ENCODE results near the gene EGFR. TPM values are rescaled to one million over a fixed set of nuclear protein-coding genes. Genes with fewer than 3 reads are reported as not detected.
A peak's percentile ranks its signal among the peaks of the same experiment; 100 is the strongest.

Gene EGFR
- total RNA-seq, 2 donors from 2014 or later = 57.8 to 63.4 TPM

DNA sequence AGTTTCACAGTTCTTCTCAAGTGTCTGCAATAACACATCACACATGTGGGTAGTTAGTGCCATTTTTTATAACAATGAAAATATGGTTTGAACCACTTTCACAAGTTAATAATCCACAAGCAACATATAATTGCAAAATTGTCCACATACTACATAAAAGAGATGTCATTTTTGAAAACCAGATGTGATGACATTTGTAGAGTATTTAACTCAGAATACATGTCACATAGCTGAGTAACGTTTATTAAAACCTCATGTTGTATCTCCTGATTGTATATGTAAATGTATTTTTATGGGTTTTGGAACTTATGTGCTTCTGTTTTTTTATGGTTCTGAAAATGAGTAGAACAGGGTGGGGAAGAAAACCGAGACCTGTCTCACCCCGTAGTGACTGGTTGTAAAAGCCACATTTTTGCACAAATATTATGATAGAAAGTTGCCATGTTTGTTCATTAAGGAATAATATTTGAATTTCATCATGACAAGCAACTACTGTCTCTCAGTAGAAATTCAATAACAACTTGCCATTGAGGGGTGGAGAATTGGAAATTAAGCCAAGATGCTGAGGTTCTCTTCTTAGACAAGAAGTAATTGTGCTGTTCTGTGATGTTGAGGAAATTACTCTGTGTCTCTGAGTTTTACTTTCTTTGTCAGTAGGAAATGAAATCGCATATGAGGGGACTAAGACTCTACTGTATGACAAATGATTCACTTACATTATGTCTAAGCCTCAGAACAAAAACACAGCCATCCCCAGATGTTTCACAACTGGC, 29.2 kb upstream of the EGFR start:
- intact Hi-C loops (cut with DNase I) = no loop called here
- no peaks in the 10 kb centered on the region for H3K9me3 ChIP-seq
- no peaks in the 10 kb centered on the region for H3K27me3 ChIP-seq
- H3K27ac ChIP-seq = no peak overlapping the region
- H3K4me3 ChIP-seq = no peak overlapping the region
- no peak for DNase-seq
- TF ChIP-seq, protein P1, sequence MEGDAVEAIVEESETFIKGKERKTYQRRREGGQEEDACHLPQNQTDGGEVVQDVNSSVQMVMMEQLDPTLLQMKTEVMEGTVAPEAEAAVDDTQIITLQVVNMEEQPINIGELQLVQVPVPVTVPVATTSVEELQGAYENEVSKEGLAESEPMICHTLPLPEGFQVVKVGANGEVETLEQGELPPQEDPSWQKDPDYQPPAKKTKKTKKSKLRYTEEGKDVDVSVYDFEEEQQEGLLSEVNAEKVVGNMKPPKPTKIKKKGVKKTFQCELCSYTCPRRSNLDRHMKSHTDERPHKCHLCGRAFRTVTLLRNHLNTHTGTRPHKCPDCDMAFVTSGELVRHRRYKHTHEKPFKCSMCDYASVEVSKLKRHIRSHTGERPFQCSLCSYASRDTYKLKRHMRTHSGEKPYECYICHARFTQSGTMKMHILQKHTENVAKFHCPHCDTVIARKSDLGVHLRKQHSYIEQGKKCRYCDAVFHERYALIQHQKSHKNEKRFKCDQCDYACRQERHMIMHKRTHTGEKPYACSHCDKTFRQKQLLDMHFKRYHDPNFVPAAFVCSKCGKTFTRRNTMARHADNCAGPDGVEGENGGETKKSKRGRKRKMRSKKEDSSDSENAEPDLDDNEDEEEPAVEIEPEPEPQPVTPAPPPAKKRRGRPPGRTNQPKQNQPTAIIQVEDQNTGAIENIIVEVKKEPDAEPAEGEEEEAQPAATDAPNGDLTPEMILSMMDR (IDR thresholded peaks at IDR 0.05) = no peak
- H3K4me1 ChIP-seq = no peaks in the 10 kb centered on the region
- no peaks in the 10 kb centered on the region for H3K36me3 ChIP-seq
- H3K9ac ChIP-seq (ENCODE audit: low read depth in 2 of 2, low read length in 2 of 2) = no peak overlapping the region

DNA sequence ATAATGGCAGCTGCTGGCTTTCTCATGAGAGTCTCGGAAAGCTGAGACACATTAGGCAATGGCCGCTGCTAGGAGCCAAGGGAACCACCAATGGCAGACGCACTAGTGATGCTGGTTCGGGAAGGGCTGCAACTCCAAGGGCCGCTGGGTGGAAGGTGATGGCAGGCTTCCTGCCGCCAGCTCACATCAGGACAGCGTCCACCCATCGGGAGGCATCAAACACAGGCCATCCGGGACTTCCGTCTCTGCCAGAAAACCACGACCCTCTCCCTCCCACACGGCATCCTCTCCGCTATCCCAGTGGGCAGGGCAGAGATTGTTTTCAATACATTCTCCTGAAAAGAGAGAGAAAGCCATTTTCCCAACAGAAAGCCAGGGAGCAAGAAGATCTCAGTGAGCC, 27.5 kb upstream of the EGFR start:
- H3K27ac ChIP-seq = no peak overlapping the region

DNA sequence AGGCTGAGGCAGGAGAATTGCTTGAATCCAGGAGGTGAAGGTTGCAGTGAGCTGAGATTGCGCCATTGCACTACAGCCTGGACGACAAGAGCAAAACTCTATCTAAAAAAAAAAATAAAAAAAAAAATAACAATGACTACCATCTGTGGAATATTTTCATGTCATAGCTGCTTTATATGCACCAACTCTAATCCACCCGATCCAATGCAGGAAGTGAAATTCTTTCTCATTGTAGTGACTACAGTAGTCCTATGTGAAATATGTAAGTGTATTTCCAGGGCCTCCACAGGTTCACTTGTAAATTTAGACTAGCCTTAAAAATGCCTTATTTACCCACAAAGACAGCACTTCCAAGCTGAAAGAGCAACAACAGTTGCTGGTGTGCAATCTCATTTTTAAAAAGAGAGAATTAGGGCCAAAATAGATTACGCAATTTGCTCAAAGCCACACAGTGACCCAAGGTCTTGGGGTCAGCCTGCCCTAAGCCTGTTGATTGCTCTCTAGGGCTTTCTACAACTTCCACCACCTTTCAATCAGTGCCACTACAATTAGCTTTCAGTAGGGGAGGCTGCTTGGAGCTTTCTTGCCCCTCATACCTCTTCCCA, 25.8 kb upstream of the EGFR start:
- Histone ChIP-seq H3K27ac (no peak overlapping the region), H3K36me3 (no peaks in the 10 kb centered on the region), H3K27me3 (no peaks in the 10 kb centered on the region), H3K4me3 (no peak overlapping the region), H3K9me3 (no peaks in the 10 kb centered on the region), H3K9ac (ENCODE audit: low read depth in 2 of 2, low read length in 2 of 2) (no peak overlapping the region), H3K4me1 (no peaks in the 10 kb centered on the region)
- no peak for DNase-seq
- TF ChIP-seq, protein P1 (IDR thresholded peaks at IDR 0.05) = no peak
- intact Hi-C loops (cut with DNase I) = no loop called here

More for the DNA sequence above, 27.5 kb upstream of the EGFR start:
- no peak for DNase-seq
- Histone ChIP-seq H3K9me3 (no peaks in the 10 kb centered on the region), H3K4me1 (no peaks in the 10 kb centered on the region), H3K9ac (ENCODE audit: low read depth in 2 of 2, low read length in 2 of 2) (no peak overlapping the region), H3K36me3 (no peaks in the 10 kb centered on the region), H3K27me3 (no peaks in the 10 kb centered on the region), H3K4me3 (no peak overlapping the region)
- intact Hi-C loops (cut with DNase I) = no loop called here
- TF ChIP-seq, protein P1 (IDR thresholded peaks at IDR 0.05) = no peak

DNA sequence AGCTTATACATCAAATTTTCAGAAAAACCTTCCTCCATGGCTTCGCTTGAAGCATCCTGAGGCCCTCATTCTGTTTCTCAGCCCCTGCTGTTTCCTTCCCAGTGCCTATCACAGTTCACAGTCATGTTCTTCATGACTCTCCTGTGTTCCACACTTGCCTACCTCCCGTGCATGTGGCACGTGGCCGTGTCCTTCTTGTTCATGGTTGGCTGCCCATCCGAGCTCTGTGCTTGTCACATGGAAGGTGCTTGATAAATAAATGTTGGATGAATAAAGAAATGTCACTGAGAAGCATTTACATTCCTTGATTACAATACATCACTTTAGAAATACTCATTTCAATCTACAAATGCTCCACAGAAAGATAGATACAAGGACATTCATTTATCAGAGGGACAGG, 23.7 kb upstream of the EGFR start:
- Histone ChIP-seq H3K9me3 (no peaks in the 10 kb centered on the region), H3K27me3 (no peaks in the 10 kb centered on the region), H3K9ac (ENCODE audit: low read depth in 2 of 2, low read length in 2 of 2) (no peak overlapping the region), H3K4me1 (no peaks in the 10 kb centered on the region), H3K36me3 (no peaks in the 10 kb centered on the region), H3K27ac (no peak overlapping the region), H3K4me3 (no peak overlapping the region)
- intact Hi-C loops (cut with DNase I) = no loop called here
- DNase-seq = no peak
- TF ChIP-seq, protein P1 (IDR thresholded peaks at IDR 0.05) = no peak

DNA sequence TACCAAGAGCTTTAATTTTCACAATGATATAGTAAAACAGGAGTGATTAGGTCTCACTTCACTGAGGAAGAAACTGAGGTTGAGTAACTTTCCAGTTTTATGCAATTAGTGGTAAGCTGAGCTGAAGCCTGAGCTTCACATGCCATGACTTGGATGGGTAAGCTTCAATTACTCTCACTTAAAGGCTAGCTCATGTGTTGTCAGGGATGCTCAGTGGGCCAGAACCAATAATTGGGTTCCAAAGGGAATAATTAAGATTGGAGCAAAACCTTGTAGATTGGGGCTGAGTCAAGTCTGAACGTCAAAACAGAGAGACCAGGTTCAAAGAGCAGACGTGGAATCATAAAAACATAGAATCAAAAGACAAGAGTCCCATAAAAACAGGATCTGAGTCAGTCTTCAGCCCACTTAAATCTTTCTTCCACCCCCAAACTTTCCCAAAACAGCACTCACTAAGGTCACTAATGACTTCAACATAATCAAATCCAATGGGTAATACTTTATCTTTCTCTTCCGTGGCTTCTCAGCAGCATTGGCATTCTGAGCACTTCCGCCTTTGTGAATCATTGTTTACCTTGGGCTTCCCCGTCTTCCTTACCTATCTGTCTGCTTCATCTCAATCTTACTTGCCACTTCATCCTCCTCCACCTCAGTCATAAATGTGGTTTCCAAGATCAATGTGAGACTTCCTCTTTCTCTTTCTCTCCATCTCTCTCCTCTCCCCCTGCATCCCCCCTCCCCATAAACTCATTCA, 23.0 kb upstream of the EGFR start:
- peak; percentile 47 for DNase-seq
- TF ChIP-seq, protein P1 (IDR thresholded peaks at IDR 0.05) = no peak

More for the DNA sequence above, 23.0 kb upstream of the EGFR start:
- Histone ChIP-seq H3K27me3 (no peaks in the 10 kb centered on the region), H3K9me3 (no peaks in the 10 kb centered on the region), H3K36me3 (no peaks in the 10 kb centered on the region), H3K27ac (peak overlapping the region; percentile 30), H3K4me3 (no peak overlapping the region), H3K4me1 (no peaks in the 10 kb centered on the region), H3K9ac (ENCODE audit: low read depth in 2 of 2, low read length in 2 of 2) (no peak overlapping the region)
- intact Hi-C loops (cut with DNase I) = no loop called here
